Fibroblast of skin of right quadriceps (primary cell): ENCODE measurements around the gene ARHGAP15.
A peak's percentile ranks its signal among the peaks of the same experiment; 100 is the strongest.

Experiments
- DNase-seq: peaks from one replicate; pipeline ENCODE4 v3.0.0-alpha.2; 2013

Gene ARHGAP15

DNA sequence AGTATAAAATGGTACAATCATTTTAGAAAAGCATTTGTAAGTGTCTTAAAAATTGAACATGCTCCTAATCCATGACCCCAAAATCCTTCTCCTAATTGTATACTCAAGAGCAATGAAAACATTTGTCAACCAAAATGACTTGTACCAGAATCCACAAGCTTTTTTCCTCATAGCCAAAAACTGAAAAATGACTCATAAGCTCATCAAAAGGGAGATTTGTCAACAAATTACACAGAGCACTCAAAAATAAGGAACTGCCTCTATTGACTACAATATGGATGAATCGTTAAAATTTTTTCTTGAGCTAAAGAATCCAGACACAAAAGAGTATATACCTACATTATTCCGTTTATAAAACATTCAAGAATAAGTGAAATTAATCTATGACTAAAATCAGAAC lies 544.8 kb downstream of the ARHGAP15 start:
- DNase-seq: no peak

- no peak for DNase-seq
These were observed 545.8 kb downstream of the ARHGAP15 start for GRCh38 chr2:143675021-143675420.

DNA sequence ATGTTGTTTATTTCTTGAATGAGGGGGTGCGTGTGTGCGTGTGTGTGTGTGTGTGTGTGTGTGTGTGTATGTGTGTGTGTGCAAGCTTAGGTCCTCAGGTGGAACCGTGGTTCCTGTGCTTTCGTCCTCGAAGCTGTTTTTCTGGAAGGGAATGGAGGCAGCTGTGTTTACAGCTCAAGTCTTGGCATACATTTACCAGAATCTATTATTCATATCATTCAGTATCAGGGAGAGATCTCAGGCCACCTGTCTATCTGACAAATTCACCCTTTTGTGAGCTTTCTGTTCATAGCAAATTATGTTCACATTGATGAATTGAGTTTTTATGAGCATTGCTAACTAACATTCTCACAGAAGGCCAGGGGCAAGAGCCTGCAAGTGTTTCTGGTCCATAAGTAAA lies 550.4 kb downstream of the ARHGAP15 start:
- DNase-seq: no peak

- no peak for DNase-seq
These were observed 551.7 kb downstream of the ARHGAP15 start for GRCh38 chr2:143680885-143681405.

DNA sequence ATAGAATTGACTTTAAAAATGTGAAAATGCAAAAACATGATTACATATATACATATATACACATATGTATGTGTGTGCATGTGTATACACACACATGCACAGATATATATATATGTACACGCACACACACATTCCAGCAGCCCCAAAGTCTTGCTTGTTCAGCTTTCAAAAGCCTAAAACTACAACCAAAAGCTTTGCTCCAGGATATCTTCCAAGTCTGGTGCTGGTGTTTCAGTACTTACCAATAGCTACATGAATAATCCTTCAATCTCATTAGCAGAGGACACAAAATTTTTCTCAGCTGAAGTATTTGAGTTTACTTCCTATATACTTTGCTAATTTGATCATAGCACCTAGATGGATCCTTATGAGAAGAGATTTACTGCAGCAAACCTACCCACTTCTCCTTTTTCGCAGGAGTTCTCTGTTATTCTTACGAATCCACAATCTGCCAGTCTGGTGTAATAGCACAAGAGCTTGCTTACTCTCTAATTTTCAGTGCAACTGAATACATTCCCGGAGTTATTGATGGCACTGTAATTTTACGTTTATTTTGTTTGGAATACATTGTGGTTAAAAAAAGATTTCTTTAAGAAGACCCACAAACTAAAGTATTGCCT lies 553.3 kb downstream of the ARHGAP15 start:
- no peak for DNase-seq

- no peak for DNase-seq
These were observed 554.8 kb downstream of the ARHGAP15 start for GRCh38 chr2:143683977-143684376.

- DNase-seq: no peak
These were observed 555.5 kb downstream of the ARHGAP15 start for GRCh38 chr2:143684551-143685320.

DNA sequence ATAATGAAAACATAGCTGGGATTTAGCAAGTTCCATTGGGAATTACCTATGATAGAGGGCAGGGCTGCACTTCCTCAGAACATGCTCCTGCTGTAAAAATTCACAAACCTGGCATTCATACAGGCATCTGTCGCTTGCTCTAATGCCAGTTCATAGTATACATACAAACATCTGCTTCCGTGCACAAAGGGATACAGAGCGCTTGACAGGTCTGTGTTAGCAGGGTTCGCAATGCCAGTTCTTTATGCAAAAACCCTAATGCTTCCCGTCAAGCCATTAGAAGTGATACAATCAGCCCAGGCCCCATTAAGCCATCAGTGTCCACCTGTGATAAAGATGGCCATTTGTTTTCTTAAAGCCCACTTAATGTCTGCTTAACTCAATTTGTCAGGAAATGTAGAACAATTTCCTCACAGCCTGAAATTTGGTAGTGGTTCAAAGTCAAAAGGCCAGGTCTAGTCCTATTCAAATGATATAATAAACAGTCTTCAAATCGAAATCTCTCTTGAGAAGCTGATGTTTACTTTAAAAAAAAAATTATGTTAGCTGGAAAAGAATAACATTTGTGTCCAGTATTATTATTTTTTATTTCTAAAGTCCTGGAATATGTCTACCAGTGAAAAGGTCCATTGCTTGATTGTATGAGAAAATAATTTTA lies 556.3 kb downstream of the ARHGAP15 start:
- DNase-seq: no peak

- peak; percentile 46 for DNase-seq
These were observed 557.5 kb downstream of the ARHGAP15 start for GRCh38 chr2:143686585-143687164.

DNA sequence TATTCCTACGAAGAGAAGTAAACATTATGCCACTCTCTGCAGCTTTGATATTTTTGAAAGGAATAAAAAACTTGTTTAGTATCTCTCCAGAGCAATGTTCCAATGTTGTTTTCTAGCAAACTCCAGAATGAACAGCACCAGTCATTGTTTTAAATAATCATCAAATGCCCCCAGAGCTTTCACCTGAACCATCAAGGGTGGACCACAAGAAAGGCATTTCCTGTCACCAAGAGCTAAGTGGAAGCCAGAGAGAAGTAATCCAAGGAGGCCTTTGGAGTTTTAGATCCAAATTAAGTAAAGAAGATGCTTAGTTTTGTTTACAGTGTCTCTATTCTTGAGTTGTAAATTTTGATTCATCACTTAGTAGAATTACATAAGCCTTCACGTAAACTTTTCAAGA lies 559.0 kb downstream of the ARHGAP15 start:
- DNase-seq: no peak

- DNase-seq: no peak
These were observed 559.6 kb downstream of the ARHGAP15 start for GRCh38 chr2:143688815-143689214.

- no peak for DNase-seq
These were observed 560.3 kb downstream of the ARHGAP15 start for GRCh38 chr2:143689541-143689940.

DNA sequence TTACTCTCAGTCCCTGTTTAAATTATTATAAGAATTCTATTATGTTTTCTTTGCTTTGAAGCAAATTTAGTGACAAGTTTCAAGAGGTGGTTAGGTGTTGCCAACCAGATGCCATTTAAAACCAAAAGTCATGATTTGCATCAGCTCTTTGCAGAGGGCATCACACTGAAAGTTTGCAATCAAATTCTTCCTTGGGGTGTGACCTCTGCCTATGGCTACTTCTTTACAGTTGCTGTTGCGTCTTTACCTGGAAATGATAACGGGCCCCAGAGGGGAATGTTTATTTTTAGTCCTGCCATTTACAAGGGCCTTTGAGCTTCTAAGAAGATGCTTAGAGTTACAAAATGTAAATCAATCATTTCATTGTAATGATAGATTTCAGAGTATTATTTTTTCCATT lies 561.0 kb downstream of the ARHGAP15 start:
- no peak for DNase-seq

- no peak for DNase-seq
These were observed 561.9 kb downstream of the ARHGAP15 start for GRCh38 chr2:143691121-143691520.

GRCh38 chr2:143692162-143692561 lies 562.9 kb downstream of the ARHGAP15 start:
- no peak for DNase-seq

DNA sequence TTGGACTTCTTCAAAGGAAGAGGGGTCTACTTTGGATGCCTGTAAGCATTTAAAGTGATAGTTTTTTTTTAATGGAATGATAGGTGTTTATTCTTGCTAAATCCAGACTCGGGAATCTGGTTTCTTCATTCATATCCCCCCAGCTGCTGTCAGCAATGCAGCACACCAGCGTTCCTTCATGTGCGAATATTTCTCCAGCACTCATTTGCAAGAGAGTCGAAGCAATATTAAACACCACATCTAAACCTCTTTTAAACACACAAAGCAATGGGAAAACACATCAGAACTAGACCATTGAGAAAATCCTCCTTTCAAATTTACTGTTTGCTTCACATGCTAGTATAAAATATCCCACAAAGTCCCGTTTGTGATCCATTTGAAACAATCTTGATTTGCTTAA lies 563.7 kb downstream of the ARHGAP15 start:
- no peak for DNase-seq

DNA sequence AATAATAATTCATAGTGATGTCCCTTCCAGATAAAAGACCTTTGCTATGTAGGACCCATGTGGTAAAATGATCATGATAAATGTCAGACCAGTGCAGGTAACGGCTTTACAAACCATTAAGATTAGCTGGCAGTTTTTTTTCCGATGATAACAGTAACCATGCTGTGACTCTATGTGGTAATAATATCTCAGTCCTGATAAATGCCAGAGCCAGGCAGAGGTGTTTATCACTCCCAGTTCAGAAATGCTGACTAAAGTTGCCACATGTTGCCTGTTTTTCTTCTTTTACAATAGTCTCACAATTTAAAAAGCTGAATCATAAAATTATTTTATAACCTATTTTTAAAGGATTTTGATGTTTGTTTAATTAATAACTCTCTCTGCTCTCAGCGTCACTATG lies 565.1 kb downstream of the ARHGAP15 start:
- DNase-seq: no peak

- DNase-seq: no peak
These were observed 567.4 kb downstream of the ARHGAP15 start for GRCh38 chr2:143696651-143697050.

DNA sequence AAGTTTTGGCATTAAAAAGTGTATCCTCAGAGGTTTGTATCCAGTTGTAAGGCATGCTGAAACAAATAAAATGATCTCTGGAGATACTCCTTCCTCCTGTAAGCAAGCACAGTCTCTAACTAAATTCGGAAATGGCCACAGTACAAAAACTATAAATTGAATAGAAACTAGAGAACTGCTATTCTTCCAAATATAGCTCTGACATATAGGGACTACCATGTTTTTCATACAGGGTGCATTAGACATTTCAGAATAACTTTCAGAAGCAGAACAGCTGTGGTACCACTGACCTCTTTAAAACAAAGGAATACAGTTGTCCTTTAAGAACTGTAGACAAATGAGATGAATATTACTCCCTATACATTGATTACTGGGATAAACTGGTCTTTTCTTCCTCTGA lies 568.5 kb downstream of the ARHGAP15 start:
- no peak for DNase-seq

- no peak for DNase-seq
These were observed 569.1 kb downstream of the ARHGAP15 start for GRCh38 chr2:143698352-143698751.

- DNase-seq: no peak
These were observed 569.8 kb downstream of the ARHGAP15 start for GRCh38 chr2:143698888-143699570.

- DNase-seq: peak; percentile 77
These were observed 571.6 kb downstream of the ARHGAP15 start for GRCh38 chr2:143700865-143701264.

- no peak for DNase-seq
These were observed 572.6 kb downstream of the ARHGAP15 start for GRCh38 chr2:143701785-143702184.
